Left renal pelvis (tissue), 4 donors: ENCODE measurements around the gene ATP5F1E. TPM values are rescaled to one million over a fixed set of nuclear protein-coding genes. Genes with fewer than 3 reads are reported as not detected.
"Not testable (repeated sequence)": the region's sequence is repeated elsewhere in the genome, so short reads cannot be mapped to it uniquely, and the experiment has no call there.

Experiments used
- DNase-seq, 4 donors: peaks; one replicate each; pipeline ENCODE4 v3.0.0-alpha.2; 2013; ENCODE audit warnings: low read depth in 4 of 4, low spot score in 3 of 4
- polyA plus RNA-seq, 4 donors: library from polyadenylated mRNA; unstranded; fragments of 120-200 nt; gene quantifications; one replicate each; pipeline ENCODE4 v1.2.1, GENCODE V29; 2013; ENCODE audit not compliant: insufficient read length in 4 of 4

Gene ATP5F1E
- polyA plus RNA-seq, 4 donors, result 154 to 225 (median 192) TPM

GRCh38 chr20:59022754-59023153 is 9.4 kb downstream of the ATP5F1E start:
- DNase-seq, result no peak

- no peak for DNase-seq
Measured at GRCh38 chr20:59020938-59021551, 11.1 kb downstream of the ATP5F1E start.

GRCh38 chr20:59019217-59019616 is 12.9 kb downstream of the ATP5F1E start, which contains the start of gene TUBB1:
TSS of gene TUBB1 (plus strand) at chr20:59019429. CDS start at chr20:59019523, 94 bp downstream.
- DNase-seq, result no peak

GRCh38 chr20:59018817-59019216 is 13.3 kb downstream of the ATP5F1E start:
- DNase-seq, result no peak

- DNase-seq, result no peak
Measured at GRCh38 chr20:59017493-59018231, 14.5 kb downstream of the ATP5F1E start.

- no peak for DNase-seq
Measured at GRCh38 chr20:59016795-59017492, 15.2 kb downstream of the ATP5F1E start.

GRCh38 chr20:59015812-59016711 is 16.1 kb downstream of the ATP5F1E start:
- no peak for DNase-seq

GRCh38 chr20:59015411-59015810 is 16.7 kb downstream of the ATP5F1E start:
- DNase-seq, result no peak

GRCh38 chr20:59014680-59015389 is 17.3 kb downstream of the ATP5F1E start:
- no peak for DNase-seq

GRCh38 chr20:59013959-59014608 is 18.1 kb downstream of the ATP5F1E start:
- no peak for DNase-seq

- no peak for DNase-seq
Measured at GRCh38 chr20:59013031-59013951, 18.8 kb downstream of the ATP5F1E start.

- not testable (repeated sequence) for DNase-seq
Measured at GRCh38 chr20:59011874-59012157, 20.3 kb downstream of the ATP5F1E start.

- DNase-seq, result no peak
Measured at GRCh38 chr20:59010995-59011873, 20.9 kb downstream of the ATP5F1E start.

GRCh38 chr20:59010321-59010994 is 21.7 kb downstream of the ATP5F1E start:
- no peak for DNase-seq

- no peak for DNase-seq
Measured at GRCh38 chr20:59008715-59009336, 23.3 kb downstream of the ATP5F1E start.

GRCh38 chr20:59007665-59008511 is 24.2 kb downstream of the ATP5F1E start:
- no peak for DNase-seq
